GM15510 (cell line): ENCODE measurements around the gene CPLX4.

Experiments
- POLR2A ChIP-seq: IDR thresholded peaks from 3 replicates; pipeline ENCODE4 v1.6.1; 2011; ENCODE audit warnings: borderline replicate concordance; ENCODE audit not compliant: insufficient read length; ENCODE audit errors: extremely low read depth

CPLX4 gene

DNA sequence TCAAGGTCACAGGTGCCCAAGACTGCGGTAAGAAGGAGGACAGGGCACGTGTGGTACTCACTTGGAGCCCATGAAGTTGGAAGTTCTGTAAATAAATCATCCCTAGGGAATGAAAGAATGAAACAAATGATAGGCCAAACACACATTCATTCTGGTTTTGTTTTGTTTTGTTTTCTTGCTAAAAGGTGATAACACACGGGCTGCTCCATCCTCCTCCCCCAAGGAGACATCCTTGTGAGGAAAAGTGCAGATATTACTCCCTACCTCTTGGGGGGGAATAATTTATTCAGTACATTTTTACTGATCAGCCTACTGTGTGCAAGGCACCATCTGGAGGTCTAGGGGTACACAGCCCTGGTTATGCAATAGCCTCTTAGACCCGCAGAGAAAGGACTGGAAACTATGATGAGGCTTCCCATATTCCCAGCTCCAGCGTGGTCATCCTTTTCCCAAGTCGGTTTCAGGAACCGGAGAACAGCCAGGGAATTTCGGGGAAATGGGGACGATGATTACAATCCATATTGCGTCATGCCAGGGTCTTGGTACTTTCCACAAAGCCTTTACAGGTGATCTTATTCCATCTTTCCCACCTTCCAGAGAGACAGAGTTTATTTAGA lies 51.5 kb downstream of the CPLX4 start:
- no peak for TF ChIP-seq POLR2A

- no peak for TF ChIP-seq POLR2A
Observed at GRCh38 chr18:59266459-59266858, 52.0 kb downstream of the CPLX4 start.

GRCh38 chr18:59265974-59266369 lies 52.5 kb downstream of the CPLX4 start:
- TF ChIP-seq POLR2A: no peak

DNA sequence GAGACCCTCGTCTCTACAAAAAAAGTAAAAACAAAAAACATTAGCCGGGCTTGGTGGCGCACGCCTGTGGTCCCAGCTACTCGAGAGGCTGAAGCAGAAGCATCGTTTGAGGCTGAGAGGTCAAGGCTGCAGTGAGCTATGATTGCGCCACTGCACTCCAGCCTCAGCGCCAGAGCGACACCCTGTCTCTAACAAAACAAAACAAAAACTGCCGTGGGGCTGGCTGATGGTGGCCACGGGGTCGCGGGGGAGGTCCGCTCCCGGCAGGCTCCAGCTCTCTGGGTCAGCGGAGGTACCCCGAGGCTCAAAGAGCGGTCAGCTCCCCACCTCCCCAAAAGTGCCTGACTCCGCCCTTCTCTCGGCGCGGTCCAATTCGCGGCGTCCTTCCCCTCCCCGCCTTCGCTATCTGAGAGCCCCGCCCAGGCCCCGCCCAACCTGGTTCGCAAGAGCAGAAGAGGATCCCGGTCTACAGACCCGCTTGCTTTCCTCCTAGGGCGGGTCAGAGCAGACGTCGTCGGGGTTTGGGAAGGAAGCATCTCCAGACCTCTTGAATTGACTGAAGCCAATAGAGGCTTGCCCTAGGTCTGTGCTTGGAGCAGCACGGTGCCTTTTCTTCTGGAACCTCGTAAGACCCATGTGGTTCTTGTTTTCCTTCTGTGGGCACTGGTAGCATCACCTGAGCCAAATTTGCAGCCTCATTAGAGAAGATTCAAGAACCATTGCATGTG lies 53.0 kb downstream of the CPLX4 start:
- no peak for TF ChIP-seq POLR2A

- no peak for TF ChIP-seq POLR2A
Observed at GRCh38 chr18:59264651-59265245, 53.7 kb downstream of the CPLX4 start.

GRCh38 chr18:59264121-59264571 lies 54.3 kb downstream of the CPLX4 start:
- TF ChIP-seq POLR2A: no peak

DNA sequence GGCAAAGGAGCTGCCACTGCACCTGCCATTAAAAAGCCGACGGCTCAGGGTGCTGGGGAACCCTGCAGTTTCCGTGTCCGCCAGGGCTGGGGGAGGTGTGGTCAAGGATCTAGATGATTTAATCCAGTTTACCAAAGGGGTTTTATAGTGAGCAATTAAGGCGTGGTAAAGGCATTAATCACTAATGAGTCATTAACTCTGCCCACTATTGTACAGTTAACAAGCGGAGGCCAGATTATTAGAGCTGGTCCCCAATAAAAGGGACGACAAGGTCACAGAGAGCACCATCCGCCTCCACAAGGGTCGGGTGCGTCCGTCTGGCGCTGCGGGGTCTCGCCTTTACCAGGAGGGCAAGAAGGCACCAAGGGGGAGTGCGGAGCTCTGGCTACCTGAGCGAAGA lies 54.8 kb downstream of the CPLX4 start:
- TF ChIP-seq POLR2A: no peak

DNA sequence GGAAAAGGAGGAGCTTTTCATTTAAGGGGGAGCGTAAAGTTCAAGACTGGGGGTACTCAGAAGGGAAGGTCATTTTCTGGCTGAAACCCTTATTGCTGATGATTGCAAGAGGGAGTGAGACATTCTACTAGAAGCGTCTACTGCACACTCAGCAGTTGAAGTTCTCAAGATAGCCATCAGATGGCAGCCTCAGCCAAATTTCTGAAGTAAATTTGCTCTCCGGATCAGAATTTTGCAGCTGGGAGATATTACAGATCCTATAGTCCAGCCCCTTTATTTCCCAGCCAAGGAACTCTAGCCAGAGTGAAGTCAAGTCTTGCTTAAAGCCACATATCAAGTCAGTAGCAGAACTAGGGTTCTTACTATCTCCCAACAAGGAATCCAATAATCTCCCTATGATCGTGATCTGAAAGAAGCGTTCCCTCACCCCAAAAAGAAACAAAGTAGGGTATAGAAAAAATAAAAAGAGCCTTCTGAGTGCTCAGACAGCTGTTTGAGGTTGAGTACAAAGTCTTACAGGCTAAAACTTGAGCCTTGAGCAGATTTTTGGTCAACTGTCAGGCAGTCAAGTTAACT lies 69.2 kb downstream of the CPLX4 start:
- no peak for TF ChIP-seq POLR2A

GRCh38 chr18:59246796-59247195 lies 71.7 kb downstream of the CPLX4 start:
- no peak for TF ChIP-seq POLR2A
